Brain pericyte (primary cell): ENCODE results near the gene PSEN1.

Source experiments
- DNase-seq: peaks from one replicate; pipeline ENCODE4 v3.0.0-alpha.2; 2012; ENCODE audit warnings: low read depth, low spot score

The PSEN1 gene

GRCh38 chr14:73253323-73253610, 117.0 kb downstream of the PSEN1 start:
- DNase-seq: no peak

- no peak for DNase-seq
These were observed 117.4 kb downstream of the PSEN1 start for GRCh38 chr14:73253721-73254120.

GRCh38 chr14:73254247-73255004, 118.1 kb downstream of the PSEN1 start:
- no peak for DNase-seq

- no peak for DNase-seq
These were observed 118.7 kb downstream of the PSEN1 start for GRCh38 chr14:73255005-73255400.

GRCh38 chr14:73255693-73256225, 119.5 kb downstream of the PSEN1 start:
- no peak for DNase-seq

GRCh38 chr14:73258076-73258475, 121.8 kb downstream of the PSEN1 start:
- DNase-seq: no peak

GRCh38 chr14:73258845-73259611, 122.7 kb downstream of the PSEN1 start:
- DNase-seq: no peak

- DNase-seq: no peak
These were observed 123.5 kb downstream of the PSEN1 start for GRCh38 chr14:73259837-73260236.

- no peak for DNase-seq
These were observed 124.3 kb downstream of the PSEN1 start for GRCh38 chr14:73260574-73260973.

- no peak for DNase-seq
These were observed 124.8 kb downstream of the PSEN1 start for GRCh38 chr14:73261075-73261474.

GRCh38 chr14:73261520-73262426, 125.5 kb downstream of the PSEN1 start:
- DNase-seq: no peak

GRCh38 chr14:73262427-73263183, 126.3 kb downstream of the PSEN1 start:
- no peak for DNase-seq

- DNase-seq: no peak
These were observed 127.3 kb downstream of the PSEN1 start for GRCh38 chr14:73263606-73264005.

- no peak for DNase-seq
These were observed 128.0 kb downstream of the PSEN1 start for GRCh38 chr14:73264080-73264884.

- DNase-seq: no peak
These were observed 128.8 kb downstream of the PSEN1 start for GRCh38 chr14:73264885-73265720.

- DNase-seq: no peak
These were observed 129.4 kb downstream of the PSEN1 start for GRCh38 chr14:73265721-73266046.

- no peak for DNase-seq
These were observed 130.0 kb downstream of the PSEN1 start for GRCh38 chr14:73266317-73266716.

GRCh38 chr14:73267474-73267873, 131.2 kb downstream of the PSEN1 start:
- no peak for DNase-seq

GRCh38 chr14:73269729-73270531, 133.6 kb downstream of the PSEN1 start:
- DNase-seq: no peak
